ENCODE measurements around the gene TENT4B.

Gene TENT4B

DNA sequence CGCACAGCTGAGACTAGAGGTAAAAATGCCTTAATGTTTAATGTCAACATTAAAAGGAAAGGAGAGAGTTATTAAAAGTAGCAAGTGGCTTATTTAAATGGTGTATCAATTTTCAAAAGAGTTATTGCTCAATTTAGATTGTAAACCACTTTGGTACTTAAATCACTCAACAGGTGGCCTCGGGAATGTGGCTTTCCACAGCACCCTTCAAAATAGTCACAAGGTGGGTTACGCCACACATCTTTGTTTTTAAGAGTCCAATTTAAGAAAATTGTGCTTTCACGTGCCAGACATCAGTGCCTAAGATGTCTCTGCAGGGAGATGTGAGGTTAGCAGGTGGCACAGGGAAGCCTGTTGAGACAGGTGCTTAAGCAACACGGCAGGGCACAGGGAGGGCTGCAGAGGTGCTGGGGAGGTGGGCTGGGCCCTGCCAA lies 85.8 kb downstream of the TENT4B start:
- no peak for DNase-seq

DNA sequence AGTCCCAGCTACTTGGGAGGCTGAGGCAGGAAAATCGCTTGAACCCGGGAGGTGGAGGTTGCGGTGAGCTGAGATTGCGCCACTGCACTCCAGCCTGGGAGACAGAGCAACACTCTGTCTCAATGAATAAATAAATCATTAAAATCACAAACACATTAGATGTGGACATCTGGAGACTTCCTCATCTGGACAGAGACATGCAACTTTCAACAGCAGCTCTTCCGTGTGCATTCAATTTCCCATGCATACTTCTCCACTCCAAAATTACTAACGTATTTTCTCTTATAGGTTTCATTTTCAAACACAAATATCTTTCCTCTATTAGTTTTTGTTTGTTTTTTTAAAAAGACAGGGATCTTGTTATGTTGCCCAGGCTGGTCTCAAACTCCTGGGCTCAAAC lies 89.9 kb downstream of the TENT4B start:
- peak; percentile 44 for DNase-seq

DNA sequence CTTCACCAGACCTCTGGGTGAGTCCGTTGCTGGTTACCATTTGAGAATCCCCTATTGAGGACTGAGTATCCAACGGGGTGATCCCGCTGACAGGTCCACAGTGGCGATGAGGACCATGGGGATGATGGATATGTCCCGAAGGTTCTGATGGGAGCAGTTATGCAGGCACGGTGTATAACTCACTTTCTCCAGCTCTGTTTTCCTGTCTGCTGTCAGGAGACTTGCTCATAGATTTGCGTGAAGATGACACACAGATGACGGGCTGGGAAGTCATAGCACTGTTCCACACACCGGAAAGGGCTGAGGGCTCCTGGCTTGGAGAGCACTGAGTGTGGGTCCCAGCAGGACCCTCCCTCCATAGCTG lies 91.0 kb downstream of the TENT4B start:
- peak; percentile 46 for DNase-seq

DNA sequence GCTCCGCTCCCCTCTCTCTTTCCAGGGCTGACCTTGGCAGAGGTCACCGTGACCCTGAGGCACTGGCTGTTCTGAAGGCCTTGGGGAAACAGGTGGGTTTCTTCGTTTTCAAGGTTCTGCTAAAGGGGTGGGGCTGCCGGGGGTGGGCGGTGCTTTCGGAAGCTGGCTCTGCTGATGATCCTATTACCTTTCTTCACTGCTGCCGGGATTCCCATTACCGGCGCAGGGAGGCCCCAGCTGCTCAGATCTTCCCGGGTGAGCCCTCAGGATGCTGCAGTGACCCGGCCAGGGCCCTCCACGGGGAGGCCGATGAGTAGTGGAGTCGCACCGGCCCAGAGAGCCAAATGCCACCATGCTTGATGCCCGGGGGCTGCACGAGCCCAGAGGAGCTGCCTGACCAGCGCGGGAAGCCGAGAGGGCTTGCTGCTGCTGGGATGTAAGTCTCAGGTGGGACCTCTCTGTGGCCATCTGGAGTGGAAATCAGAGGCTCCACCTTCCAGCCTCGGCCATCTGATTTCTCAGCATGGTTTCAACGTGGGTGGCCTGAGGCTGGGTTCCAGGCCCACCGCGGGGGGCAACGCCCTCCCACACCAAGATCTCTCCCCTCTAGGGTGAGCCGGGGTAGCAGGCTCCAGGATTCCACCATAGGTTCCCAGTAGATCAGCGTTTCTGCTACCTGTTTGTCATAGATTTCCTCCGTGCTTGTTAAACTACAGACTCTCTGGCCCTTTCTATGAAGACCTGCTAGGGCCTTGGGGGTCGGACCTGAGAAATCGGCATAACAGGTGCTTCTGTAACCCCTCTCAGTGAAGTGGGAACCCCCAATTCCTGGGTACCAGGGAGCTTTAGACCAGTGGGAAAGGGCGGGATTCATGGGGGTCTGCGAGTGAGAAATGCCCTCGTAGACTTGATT lies 91.7 kb downstream of the TENT4B start:
- no peak for DNase-seq

DNA sequence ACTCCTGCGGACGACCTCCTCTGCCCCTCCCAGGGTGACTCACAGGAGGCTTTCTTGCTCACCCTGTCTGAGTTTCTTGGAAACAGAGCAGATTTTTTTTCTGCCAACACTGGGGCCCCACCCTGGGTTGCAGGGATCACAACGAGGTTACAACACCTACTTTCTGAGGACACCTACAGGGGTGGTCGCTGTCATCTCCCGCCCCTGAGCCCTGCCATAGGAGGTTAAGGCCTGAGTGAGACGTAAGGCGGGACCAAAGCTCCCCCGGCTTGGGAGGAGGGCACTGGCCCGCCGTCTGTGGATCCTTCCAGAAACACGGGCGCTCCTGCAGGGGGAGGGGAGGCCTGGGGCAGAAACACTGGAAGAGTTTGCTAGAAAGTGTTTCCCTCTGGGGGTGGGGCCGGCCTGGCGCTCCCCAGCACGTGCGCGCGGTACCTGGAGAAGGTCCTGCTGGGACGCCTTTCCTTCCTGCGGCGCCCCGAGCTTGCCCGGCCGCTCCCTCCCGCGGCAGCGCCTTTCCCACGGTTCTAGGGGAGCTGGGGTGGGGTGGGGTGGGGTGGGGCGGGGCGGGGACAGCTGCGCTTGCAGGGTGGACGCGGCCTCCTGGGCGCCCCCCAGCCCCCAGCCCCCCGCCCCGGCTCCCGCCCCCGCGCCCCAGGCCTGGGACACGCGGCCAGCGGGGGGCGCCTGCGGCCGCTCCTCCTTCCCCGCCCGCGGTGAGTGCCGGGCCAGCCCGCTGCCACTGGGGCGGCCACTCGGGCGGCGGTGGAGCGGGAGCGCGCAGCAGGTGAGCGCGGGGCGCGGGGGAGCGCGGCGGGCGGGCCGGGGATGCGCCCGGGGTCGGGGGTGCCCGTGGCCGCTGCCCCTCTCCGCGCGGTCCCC lies 92.6 kb downstream of the TENT4B start:
- DNase-seq, result peak; percentile 72

DNA sequence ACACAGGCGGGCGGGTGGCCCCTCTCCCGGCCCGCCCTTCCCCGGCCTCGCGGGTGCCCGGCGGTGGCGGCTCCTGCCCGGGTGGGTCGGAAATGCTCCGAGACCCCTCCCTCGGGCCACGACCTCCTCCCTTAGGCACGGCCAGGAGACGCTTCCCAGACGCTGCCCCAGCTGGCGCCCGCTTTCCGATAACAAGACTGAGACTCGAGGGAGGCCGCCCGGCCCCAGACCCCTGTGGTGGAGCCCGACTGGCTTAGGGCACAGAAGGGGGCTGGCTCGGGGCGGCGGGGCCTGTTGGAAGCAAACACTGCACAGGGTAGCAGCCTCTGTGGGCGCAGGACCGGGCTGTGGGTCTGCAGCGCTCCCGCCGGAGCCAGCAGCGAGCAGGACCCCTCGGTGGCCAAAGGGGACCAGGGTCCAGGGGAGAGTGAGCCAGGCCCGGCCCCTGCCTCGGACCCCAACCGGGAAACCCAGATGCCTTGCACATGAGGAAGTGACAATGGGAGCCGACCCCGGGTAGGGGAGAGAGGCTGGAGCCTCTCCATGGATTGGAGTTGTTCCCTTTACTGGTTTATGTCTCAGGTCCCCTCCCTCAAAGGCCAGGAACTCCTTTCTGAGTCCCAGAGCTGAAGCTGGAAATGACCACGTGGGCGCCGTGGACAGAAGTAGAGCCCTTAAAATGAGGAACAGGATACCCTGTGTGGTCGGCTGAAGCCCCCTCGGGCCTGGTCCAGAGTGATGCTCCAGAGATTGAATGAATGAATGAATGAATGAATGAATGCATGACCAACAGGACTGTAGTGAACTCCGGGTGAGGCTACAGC lies 93.4 kb downstream of the TENT4B start:
- DNase-seq, result no peak

DNA sequence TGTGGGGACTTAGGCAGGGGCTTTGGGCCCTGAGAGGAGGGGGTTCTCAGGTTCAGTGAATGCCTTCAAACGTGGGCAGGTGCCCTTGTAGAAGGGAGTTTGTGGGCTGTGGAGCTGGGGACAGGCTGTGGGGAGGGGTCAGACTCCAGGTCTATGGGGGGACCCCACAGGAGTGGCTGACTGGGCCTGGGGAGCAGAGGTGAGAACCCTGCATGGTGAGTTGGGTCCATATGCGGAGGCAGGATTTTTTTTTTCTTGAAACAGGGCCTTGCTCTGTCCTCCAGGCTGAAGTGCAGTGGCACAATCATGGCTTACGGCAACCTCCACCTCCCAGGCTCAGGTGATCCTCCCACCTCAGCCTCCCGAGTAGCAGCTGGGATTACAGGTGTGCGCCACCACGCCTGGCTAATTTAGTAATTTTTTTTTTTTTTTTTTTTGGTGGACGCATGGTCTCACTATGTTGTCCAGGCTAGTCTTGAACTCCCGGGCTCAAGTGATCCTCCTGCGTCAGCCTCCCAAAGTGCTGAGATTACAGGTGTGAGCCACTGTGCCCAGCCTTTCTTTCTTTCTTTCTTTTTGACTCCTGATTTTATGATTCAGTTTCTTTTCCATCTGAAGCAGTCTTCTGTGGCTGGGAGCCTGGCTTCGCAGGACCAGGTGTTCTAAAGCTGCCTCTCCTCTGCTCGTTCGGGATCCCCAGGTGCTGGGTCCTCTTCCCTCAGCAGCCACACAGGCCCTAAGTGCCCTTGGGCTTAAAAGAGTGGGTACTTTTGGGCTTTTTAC lies 94.2 kb downstream of the TENT4B start:
- no peak for DNase-seq

DNA sequence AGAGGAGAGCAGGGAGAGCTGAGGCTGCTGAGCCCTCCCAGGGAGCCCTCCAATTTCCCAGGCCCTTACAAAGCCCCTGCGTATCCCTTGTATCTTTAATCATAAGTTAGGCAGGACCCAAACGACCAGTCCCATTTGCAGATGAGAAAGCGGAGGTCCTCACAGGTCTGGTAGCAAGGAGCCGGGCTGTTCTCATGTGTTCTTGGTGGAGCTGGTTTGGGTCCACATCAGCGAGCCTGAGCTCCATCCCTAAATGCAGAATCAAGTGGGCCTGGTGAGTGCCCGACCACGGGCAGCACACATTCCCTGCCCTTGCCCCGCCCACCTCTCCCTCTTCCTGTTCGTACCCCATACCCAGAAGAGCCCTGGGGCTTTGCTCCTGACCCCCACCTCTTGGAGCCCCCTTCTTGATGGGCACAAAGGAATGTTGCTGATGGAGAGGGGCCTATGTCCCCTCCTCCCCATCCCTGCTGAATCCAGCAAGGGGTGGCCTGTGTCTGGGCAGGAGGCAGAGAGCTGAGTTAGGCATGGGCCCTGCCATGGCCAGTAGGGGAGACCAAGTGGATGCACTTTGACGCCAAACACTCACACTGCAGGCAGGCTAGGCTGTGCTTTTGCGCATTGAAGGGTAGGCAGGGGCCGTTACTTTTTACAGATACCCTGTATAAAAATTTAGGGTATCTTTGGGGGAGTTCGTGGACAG lies 95.0 kb downstream of the TENT4B start:
- DNase-seq, result no peak

DNA sequence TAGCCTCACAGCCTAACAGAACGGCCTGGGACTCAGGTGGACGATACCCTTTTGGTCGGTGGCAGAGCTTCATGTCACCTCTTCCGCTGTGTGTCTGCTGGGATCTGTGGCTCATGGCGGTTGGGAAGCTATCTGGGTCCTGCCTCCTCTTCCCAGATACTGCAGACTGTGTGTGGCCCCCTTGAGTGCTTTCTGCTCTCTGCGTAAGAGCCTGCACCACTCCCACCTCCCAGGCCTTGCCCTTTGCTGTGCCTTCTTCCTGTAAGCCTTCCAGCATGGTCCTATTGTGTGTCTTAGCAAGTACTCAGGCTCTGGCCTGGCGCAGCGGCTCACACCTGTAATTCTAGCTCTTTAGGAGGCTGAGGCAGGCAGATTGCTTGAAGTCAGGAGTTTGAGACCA lies 95.7 kb downstream of the TENT4B start:
- DNase-seq, result no peak

DNA sequence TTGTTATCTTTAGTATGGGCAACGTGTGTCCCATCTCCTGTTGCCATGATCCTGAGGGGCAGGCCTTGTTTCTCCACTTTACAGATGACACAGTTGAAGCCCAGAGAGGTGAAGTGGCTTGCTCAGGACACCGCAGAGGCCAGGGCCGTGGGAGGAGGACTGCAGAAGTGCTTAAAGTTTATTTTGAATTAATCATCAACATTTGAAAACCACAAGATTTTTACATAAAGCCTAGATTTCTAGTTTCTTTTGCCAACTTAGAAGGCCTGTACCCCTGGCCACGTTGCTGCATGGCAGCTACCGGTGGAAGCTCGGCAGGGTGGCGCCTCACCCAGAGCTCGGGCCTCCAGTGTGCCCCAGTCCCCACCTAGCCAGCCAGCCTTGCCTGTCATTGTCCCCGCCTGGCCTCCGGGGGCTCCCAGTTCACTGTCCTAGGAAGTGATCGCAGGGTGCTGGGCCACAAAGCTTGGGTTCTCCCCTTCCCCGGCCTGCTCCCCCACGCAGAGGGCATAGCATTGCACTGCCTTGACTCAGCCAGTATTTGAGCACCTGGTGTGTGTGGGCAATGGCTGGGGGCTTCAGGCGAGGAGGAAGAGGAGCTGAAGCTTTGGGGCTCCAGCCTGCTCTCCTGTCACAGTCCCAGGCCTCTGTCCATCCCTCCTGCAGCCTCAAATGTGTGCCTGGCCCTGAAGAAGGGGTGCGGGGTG lies 98.4 kb downstream of the TENT4B start:
- peak; percentile 84 for DNase-seq

DNA sequence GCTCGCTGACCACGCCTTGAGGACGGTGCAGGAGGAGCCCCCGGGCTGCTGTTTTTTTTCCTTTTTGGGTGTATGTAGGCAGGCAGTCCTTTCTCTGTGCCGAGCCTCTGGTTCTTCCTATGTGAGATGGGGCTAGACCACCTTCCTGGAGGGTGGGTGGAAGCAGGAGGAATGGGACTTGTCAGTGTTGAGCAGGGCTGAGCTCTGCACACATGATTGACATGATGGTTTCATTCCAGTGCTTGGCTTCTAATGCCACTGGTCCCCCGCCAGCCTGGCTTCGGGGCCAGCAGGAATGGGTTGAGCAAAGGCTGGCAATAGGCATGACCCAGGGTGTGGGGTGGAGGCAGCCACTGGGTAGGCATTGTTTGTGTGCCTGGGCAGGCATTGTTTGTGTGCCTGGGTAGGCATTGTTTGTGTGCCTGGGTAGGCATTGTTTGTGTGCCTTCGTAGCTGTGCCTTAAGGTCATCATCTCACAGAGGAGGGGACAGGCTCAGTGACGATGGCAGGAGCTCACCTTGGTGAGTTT lies 99.0 kb downstream of the TENT4B start:
- DNase-seq, result no peak

DNA sequence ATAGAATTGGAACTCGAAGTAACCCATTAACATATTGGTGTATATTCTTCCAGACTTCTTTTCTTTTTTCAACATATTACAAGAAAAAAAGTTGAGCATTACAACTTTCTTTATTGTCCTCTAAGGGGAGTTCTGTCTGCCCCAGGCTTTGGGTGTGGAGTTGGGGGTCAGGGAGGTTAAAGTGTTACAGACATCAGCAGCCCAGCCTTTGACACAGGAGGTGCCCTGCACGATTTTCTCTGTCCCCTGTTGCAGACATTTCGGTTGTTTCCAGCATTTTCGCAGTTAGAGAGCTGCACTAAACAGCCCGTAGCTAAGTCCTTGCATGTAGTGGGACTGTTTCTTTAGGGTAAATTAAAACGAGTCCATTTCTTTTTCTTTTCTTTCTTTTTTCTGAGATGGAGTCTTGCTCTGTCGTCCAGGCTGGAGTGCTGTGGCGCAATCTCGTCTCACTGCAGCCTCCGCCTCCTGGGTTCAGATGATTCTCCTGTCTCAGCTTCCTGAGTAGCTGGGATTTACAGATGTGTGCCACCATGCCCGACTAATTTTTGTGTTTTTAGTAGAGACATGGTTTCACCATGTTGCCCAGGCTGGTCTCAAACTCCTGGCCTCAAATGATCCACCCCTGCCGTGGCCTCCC lies 99.9 kb downstream of the TENT4B start:
- no peak for DNase-seq

DNA sequence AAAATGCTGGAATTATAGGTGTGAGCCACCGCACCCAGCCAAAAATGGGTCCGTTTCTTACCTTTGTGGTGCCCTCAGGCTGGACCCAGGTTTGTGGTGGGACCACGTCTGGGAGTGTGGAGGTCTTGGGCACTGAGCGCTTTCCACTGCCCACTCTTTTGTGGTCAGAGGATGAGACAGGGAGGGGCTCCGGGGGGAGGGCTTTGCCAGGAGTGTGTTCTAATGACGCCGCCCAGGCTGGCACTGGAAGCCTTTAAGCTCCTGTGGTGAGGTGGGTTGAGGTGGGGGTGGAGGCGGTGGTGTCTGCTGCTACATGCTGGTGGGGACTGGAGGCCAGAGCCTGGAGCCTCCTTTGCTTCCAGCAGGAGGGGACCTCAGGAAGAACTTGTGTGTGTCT lies 100.4 kb downstream of the TENT4B start:
- no peak for DNase-seq

DNA sequence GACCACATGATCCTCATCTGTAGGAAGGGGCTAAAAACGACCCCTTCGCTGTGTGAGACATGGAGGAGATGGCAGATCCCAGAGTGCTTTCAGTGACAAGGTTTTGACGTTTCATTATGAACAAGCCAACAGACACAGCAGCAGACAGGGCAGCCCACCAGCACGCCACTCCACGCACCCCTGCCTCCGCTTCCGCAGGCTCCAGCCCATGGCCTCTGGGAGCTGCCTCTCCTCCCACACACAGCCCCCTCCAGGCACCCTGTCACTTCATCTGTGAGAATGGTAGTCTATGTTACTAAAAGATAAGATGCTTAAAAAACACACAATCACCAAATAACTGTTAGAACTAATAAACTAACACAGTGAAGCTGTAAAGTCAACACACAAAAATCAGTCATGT lies 101.0 kb downstream of the TENT4B start:
- DNase-seq, result no peak

DNA sequence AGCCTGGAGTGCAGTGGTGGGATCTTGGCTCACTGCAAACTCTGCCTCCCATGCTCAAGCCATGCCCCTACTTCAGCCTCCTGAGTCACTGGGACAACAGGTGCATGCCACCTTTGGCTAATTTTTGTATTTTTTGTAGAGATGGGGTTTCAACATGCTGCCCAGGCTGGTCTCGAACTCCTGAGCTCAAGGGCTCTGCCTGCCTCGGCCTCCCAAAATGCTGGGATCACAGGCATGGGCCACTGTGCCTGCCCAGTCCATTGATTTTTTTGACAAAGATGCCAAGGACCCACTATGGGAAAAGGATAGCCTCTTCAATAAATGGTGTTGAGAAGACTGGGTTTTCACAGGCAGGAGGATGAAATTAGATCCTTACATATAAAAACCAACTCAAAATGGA lies 102.4 kb downstream of the TENT4B start:
- no peak for DNase-seq

DNA sequence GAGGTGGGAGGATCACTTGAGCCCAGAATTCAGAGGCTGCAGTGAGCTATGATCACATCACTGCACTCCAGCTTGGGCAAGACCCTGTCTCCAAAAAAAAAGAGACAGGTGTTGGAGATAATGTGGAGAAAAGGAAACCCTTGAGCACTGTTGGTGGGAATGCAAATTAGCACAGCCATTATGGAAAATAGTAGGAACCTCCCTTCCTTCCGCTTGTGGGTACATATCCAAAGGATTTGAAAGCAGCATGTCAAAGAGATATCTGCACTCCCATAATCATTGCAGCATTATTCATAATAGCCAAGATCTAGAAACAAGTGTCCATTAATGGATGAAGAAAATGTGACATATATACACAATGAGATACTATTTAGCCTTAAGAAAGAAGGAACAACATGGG lies 103.5 kb downstream of the TENT4B start:
- no peak for DNase-seq

DNA sequence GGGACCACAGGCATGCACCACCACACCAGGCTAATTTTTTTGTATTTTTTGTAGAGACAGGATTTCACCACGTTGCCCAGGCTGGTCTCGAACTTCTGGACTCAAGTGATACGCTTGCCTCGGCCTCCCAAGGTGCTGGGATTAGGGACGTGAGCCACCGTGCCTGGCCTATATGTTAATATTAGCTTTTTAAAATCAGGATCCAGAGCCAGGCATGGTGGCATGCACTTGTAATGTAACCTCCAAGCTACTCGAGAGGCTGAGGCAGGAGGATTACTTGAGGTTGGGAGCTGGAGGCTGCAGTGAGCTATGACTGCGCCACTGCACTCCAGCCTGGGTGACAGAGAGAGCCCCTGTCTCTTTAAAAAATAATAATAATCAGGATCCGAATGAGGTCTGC lies 104.8 kb downstream of the TENT4B start:
- DNase-seq, result no peak

DNA sequence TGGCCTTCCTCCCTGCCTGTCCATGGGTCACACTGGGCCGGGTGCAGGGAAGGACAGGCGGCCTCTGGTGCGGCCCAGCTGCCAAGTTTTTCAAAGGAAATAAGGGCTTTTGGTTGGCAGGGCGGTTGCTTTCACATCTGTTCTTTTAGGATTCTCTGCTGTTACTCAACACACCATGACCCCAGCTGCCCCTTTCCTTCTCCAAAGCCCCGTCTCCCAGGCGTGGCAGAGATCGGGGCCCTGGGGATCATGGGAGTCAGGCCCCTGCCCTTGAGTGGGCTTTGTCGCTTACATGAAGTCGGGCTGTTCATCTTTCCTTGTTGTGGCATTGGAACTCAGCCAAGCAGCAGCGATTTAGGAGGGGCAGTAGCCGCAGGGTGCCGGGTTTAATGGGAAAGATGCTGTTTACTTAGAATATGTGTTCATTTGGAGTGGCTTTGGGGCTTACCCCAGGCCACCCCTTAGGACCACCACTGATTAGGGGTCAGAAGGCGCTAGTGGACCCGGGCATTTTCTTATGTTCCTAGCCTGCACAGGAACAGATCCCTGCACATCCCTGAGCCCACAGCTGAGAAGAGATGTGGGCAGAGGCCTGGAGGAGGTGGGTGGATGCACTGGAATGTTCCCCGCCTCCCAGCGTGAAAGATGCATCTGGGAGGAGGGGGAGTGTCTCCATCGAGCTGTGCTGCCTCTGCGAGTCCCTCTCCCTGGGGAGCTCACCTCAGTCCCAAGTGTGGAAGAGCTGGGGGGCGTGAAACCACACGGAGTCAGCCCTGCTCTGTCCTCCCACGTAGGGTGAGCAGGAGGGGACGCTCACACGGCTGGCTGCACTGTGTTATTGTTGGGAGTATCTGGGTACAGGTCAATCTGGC lies 106.5 kb downstream of the TENT4B start:
- DNase-seq, result peak; percentile 45

Data from fibroblast of skin of right quadriceps (primary cell).